Gastroesophageal sphincter (tissue), 4 donors: ENCODE data around the gene GRB2. TPM values are rescaled to one million over a fixed set of nuclear protein-coding genes. Genes with fewer than 3 reads are reported as not detected.
"Not testable (repeated sequence)": the region's sequence is repeated elsewhere in the genome, so short reads cannot be mapped to it uniquely, and the experiment has no call there.

Source experiments
- ATAC-seq: fragments of 150-250 bp; one replicate; pipeline ENCODE4 v1.9.1; 2016; ENCODE audit warnings: mild to moderate bottlenecking, moderate library complexity
- H3K27ac ChIP-seq, 4 donors: fragments of 200-600 bp; sonication (generic) in 3 of 4; 1 replicate in 3 of 4; 2 replicates in 1 of 4; pipeline ENCODE4 v1.5.1; 2016 to 2019
- H3K27me3 ChIP-seq: fragments of 200-600 bp; sonication (generic); one replicate; pipeline ENCODE4 v1.5.1; 2019
- H3K36me3 ChIP-seq, 2 donors: fragments of 200-600 bp; sonication (generic); one replicate each; pipeline ENCODE4 v1.5.1; 2019; ENCODE audit warnings: control low read depth in 1 of 2
- H3K4me1 ChIP-seq, 3 donors: fragments of 200-600 bp; sonication (generic); 1 replicate in 2 of 3; 2 replicates in 1 of 3; pipeline ENCODE4 v1.5.1; 2016 to 2019; ENCODE audit warnings: control low read depth in 2 of 3
- H3K4me3 ChIP-seq, 2 donors: fragments of 200-600 bp; sonication (generic); one replicate each; pipeline ENCODE4 v1.5.1; 2019; ENCODE audit warnings: mild to moderate bottlenecking in 1 of 2, moderate library complexity in 1 of 2
- H3K9me3 ChIP-seq, 3 donors: fragments of 200-600 bp; sonication (generic); one replicate each; pipeline ENCODE4 v1.5.1; 2017 to 2019; ENCODE audit warnings: control low read depth in 2 of 3
- EP300 ChIP-seq: sonication (generic); formaldehyde crosslinking; IDR thresholded peaks from one replicate; pipeline ENCODE4 v1.6.1; 2017; ENCODE audit warnings: antibody characterized with exemption, mild to moderate bottlenecking
- POLR2A ChIP-seq, 2 donors: fragments of 450-650 bp; IDR thresholded peaks; one replicate each; pipeline ENCODE4 v1.6.1; 2017; ENCODE audit warnings: antibody characterized with exemption in 2 of 2, mild to moderate bottlenecking in 2 of 2, moderate library complexity in 1 of 2
- POLR2AphosphoS5 ChIP-seq: sonication (generic); formaldehyde crosslinking; IDR thresholded peaks from one replicate; pipeline ENCODE4 v1.6.1; 2017; ENCODE audit warnings: antibody characterized with exemption
- WGBS, 2 donors: methylation state at CpG; one replicate each; pipeline ENCODE4 v1.1.5; 2018; ENCODE audit warnings: low coverage in 1 of 2; 5-methylcytosine and 5-hydroxymethylcytosine counted together
- total RNA-seq, 4 donors: library from RNA; depleted of rRNA; stranded (reverse); fragments of >200 nt; gene quantifications; one replicate each; pipeline ENCODE4 v1.1.0, GENCODE V29; 2016
- TF ChIP-seq, protein P1 (sequence below), 4 experiments: fragments of 200-600 bp in 2 of 4; fragments of 450-650 bp in 2 of 4; sonication (generic) in 1 of 4; IDR thresholded peaks; one replicate each; pipeline ENCODE4 v1.5.1; 2017 to 2019; ENCODE audit warnings: antibody characterized with exemption in 4 of 4, mild to moderate bottlenecking in 2 of 4, moderate library complexity in 2 of 4

Gene GRB2
- total RNA-seq, 4 donors from 2014 or later: 80.6 to 113 (median 97.6) TPM

DNA sequence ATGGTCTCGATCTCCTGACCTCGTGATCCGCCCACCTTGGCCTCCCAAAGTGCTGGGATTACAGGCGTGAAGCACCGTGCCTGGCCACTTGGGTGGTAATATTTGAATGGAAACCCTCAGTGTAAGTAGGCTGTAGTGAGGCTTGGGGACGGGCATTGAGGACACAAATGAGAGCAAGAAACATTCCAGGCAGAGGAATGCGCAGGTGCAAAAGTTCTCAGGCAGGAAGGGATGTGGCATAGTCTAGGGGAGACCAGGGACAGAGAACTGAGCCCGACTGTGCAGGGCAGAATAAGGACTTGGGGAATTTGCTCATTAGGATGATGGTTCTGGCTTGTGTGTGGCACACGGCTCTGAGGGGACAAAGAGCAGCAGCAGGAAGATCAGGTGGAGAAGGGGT, 54.8 kb downstream of the GRB2 start:
- H3K27me3 ChIP-seq: no peaks in the 10 kb centered on the region
- peaks cover 2 to 65% (median 9%) of the 10 kb centered on the region in 3 donors for H3K4me1 ChIP-seq
- H3K4me3 ChIP-seq: no peak overlapping the region
- no peak for ATAC-seq
- TF ChIP-seq, protein P1, sequence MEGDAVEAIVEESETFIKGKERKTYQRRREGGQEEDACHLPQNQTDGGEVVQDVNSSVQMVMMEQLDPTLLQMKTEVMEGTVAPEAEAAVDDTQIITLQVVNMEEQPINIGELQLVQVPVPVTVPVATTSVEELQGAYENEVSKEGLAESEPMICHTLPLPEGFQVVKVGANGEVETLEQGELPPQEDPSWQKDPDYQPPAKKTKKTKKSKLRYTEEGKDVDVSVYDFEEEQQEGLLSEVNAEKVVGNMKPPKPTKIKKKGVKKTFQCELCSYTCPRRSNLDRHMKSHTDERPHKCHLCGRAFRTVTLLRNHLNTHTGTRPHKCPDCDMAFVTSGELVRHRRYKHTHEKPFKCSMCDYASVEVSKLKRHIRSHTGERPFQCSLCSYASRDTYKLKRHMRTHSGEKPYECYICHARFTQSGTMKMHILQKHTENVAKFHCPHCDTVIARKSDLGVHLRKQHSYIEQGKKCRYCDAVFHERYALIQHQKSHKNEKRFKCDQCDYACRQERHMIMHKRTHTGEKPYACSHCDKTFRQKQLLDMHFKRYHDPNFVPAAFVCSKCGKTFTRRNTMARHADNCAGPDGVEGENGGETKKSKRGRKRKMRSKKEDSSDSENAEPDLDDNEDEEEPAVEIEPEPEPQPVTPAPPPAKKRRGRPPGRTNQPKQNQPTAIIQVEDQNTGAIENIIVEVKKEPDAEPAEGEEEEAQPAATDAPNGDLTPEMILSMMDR (IDR thresholded peaks at IDR 0.05): no peak
- TF ChIP-seq EP300 (no peak), POLR2AphosphoS5 (no peak), POLR2A (IDR thresholded peaks at IDR 0.05) (no peak)
- no peaks in the 10 kb centered on the region for H3K9me3 ChIP-seq
- no peaks in the 10 kb centered on the region for H3K36me3 ChIP-seq
- 92% methylated on average over 2 to 6 of the region's 9 CpGs for WGBS, 2 donors
- no peak overlapping the region for H3K27ac ChIP-seq

GRCh38 chr17:75350029-75350428, 55.4 kb downstream of the GRB2 start:
- ATAC-seq: no peak
- TF ChIP-seq, protein P1 (IDR thresholded peaks at IDR 0.05): no peak
- TF ChIP-seq POLR2A (IDR thresholded peaks at IDR 0.05) (no peak), EP300 (no peak), POLR2AphosphoS5 (no peak)
- Histone ChIP-seq H3K27ac (no peak overlapping the region), H3K4me3 (no peak overlapping the region), H3K27me3 (no peaks in the 10 kb centered on the region), H3K4me1 (peaks cover 2 to 71% (median 11%) of the 10 kb centered on the region in 3 donors), H3K36me3 (no peaks in the 10 kb centered on the region), H3K9me3 (no peaks in the 10 kb centered on the region)

- no peak for ATAC-seq
- Histone ChIP-seq H3K36me3 (no peaks in the 10 kb centered on the region), H3K4me3 (no peak overlapping the region), H3K9me3 (no peaks in the 10 kb centered on the region), H3K27me3 (no peaks in the 10 kb centered on the region), H3K27ac (no peak overlapping the region), H3K4me1 (peaks cover 2 to 75% (median 11%) of the 10 kb centered on the region in 3 donors)
- WGBS, 2 donors: 88 to 91% methylated on average over 2 to 6 of the region's 8 CpGs
- TF ChIP-seq POLR2A (IDR thresholded peaks at IDR 0.05): no peak
- TF ChIP-seq, protein P1 (IDR thresholded peaks at IDR 0.05): no peak
- no peak for TF ChIP-seq EP300
- no peak for TF ChIP-seq POLR2AphosphoS5
These were observed 55.9 kb downstream of the GRB2 start for GRCh38 chr17:75349589-75349988.

- H3K27me3 ChIP-seq: no peaks in the 10 kb centered on the region
- ATAC-seq: no peak
- peaks cover 2 to 86% (median 11%) of the 10 kb centered on the region in 3 donors for H3K4me1 ChIP-seq
- WGBS, 2 donors: 96 to 100% methylated on average over 5 to 6 of the region's 8 CpGs
- no peak overlapping the region for H3K4me3 ChIP-seq
- no peak overlapping the region for H3K27ac ChIP-seq
- TF ChIP-seq POLR2AphosphoS5 (no peak), POLR2A (IDR thresholded peaks at IDR 0.05) (no peak), EP300 (no peak)
- TF ChIP-seq, protein P1 (IDR thresholded peaks at IDR 0.05): no peak
- no peaks in the 10 kb centered on the region for H3K36me3 ChIP-seq
- H3K9me3 ChIP-seq: no peaks in the 10 kb centered on the region
These were observed 57.0 kb downstream of the GRB2 start for GRCh38 chr17:75348386-75349012.

- Histone ChIP-seq H3K27me3 (no peaks in the 10 kb centered on the region), H3K4me1 (peaks cover 2 to 89% (median 9%) of the 10 kb centered on the region in 3 donors), H3K9me3 (no peaks in the 10 kb centered on the region), H3K27ac (no peak overlapping the region), H3K36me3 (no peaks in the 10 kb centered on the region), H3K4me3 (no peak overlapping the region)
- TF ChIP-seq, protein P1 (IDR thresholded peaks at IDR 0.05): no peak
- TF ChIP-seq POLR2A (IDR thresholded peaks at IDR 0.05) (no peak), EP300 (no peak), POLR2AphosphoS5 (no peak)
- no peak for ATAC-seq
- 66 to 83% methylated on average over 1 to 2 of the region's 6 CpGs for WGBS, 2 donors
These were observed 58.6 kb downstream of the GRB2 start for GRCh38 chr17:75346906-75347305.

DNA sequence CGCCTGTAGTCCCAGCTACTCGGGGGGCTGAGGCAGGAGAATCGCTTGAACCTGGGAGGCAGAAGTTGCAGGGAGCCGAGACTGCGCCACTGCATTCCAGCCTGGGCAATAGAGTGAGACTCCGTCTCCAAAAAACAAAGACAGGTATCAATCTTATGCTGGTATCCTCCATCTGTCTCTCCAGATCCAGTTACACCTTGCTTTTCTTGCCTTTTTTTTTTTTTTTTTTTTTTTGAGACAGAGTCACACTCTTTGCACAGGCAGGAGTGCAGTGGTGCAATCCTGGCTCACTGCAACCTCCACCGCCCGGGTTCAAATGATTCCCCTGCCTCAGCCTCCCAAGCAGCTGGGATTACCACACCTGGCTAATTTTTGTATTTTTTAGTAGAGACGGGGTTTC, 59.1 kb downstream of the GRB2 start:
- WGBS, 2 donors: 74 to 81% methylated on average over 4 to 8 of the region's 9 CpGs
- not testable (repeated sequence) for ATAC-seq, H3K27me3 ChIP-seq, H3K36me3 ChIP-seq, H3K27ac ChIP-seq, H3K9me3 ChIP-seq, H3K4me3 ChIP-seq
- peaks cover 2 to 89% (median 9%) of the 10 kb centered on the region in 3 donors for H3K4me1 ChIP-seq
